ENCODE data around the gene MVK. TPM values are rescaled to one million over a fixed set of nuclear protein-coding genes. Genes with fewer than 3 reads are reported as not detected.

The MVK gene
- polyA plus RNA-seq, 1 donor from 2014 or later = 2.6 TPM

- Mint-ChIP-seq H3K27me3 (no peaks in the 10 kb centered on the region), H3K4me3 (peak overlapping the region in 1 of 4 donors; percentile 12), H3K36me3 (peaks cover 2% of the 10 kb centered on the region), H3K4me1 (no peaks in the 10 kb centered on the region), H3K9me3 (no peaks in the 10 kb centered on the region), H3K27ac (no peak overlapping the region)
These were observed 34.1 kb upstream of the MVK start for GRCh38 chr12:109539508-109539907.

DNA sequence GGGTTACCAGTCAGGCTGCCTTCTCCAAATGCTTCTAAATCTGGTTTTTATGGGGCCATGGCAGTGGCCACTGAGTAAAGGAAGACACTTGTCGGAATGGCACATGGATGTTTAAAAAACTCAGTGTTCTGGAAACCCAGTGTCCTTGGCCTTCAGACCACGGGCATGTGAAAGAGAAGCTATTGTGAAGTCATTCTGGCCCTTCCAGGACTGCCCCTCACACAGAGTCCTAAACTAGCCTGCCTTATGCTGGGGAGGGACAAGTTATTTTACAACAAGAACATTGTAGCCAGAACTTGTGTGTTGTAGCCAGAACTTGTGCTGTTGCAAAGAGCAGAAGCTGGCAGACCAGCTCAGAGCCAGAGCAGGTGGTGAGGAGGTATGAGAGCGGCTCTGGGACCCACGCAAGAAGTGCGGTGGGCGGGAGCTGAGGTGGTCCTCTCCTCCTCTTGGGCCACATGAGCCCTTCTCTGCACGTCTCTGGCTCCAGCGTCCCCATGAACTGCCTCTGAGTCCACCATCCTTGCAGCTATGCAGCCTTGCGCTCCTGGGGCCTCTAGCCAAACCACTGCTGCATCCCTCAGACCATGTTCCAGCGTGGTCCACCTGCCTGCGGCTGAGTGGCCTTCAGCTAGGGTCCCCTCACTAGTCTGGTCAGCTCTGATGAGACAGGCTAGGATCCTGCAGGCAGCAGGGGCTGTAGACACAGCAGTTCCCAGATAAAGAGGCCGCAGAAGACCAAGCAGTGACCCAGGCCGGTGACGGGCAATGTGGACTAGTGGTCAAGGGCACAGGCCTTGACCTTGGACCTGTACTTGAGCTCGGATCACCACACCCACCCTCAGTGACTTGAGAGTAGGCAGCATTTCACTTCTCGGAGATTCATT is 32.8 kb upstream of the MVK start:
- no peaks in the 10 kb centered on the region for H3K9me3 Mint-ChIP-seq
- H3K27me3 Mint-ChIP-seq = no peaks in the 10 kb centered on the region
- peaks cover 2% of the 10 kb centered on the region for H3K36me3 Mint-ChIP-seq
- H3K4me1 Mint-ChIP-seq = no peaks in the 10 kb centered on the region
- no peak overlapping the region for H3K4me3 Mint-ChIP-seq
- H3K27ac Mint-ChIP-seq = no peak overlapping the region

DNA sequence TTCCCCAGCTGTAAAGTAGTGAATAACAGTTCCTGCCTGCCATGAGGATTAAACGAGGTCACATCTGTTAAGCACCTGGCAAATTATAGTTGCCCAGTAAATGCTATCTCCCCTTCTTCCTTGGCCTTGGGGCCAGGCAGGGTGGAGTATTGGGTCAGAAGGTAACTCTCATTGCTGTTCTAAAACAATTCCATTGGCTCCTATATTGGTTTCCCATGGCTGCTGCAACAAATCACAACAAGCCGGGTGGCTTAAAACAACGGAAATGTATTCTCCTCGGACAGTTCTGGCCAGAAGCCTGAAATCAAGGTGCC is 32.2 kb upstream of the MVK start:
- no peak overlapping the region for H3K4me3 Mint-ChIP-seq
- no peaks in the 10 kb centered on the region for H3K9me3 Mint-ChIP-seq
- H3K27me3 Mint-ChIP-seq = no peaks in the 10 kb centered on the region
- peaks cover 2% of the 10 kb centered on the region for H3K36me3 Mint-ChIP-seq
- no peaks in the 10 kb centered on the region for H3K4me1 Mint-ChIP-seq
- no peak overlapping the region for H3K27ac Mint-ChIP-seq

DNA sequence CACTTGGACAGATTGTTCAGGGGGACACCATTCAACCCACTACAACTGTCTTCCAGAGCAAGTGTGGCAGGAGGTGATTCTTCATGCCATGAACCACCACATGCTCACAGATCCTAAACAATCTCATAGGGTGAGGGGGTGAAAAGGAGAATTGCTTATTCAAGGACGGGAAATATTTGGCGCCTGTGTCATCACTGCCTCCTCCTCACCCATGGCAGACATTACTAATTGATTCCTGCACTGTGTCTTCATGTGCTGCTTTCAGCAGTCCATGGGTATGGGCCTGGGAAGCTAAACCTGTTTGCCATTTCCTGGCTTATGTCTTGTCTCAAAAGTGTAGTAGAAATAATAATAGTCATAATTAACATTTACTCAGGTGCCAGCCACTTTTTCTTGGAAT is 31.6 kb upstream of the MVK start:
- Mint-ChIP-seq H3K4me3 (no peak overlapping the region), H3K27ac (no peak overlapping the region), H3K36me3 (no peaks in the 10 kb centered on the region), H3K9me3 (no peaks in the 10 kb centered on the region), H3K4me1 (no peaks in the 10 kb centered on the region), H3K27me3 (no peaks in the 10 kb centered on the region)

GRCh38 chr12:109542876-109543275 is 30.7 kb upstream of the MVK start:
- Mint-ChIP-seq H3K27ac (no peak overlapping the region), H3K9me3 (no peaks in the 10 kb centered on the region), H3K36me3 (no peaks in the 10 kb centered on the region), H3K27me3 (no peaks in the 10 kb centered on the region), H3K4me1 (no peaks in the 10 kb centered on the region), H3K4me3 (no peak overlapping the region)

- Mint-ChIP-seq H3K4me1 (no peaks in the 10 kb centered on the region), H3K4me3 (no peak overlapping the region), H3K27ac (peak overlapping the region in 1 of 3 donors; percentile 62)
These were observed 28.6 kb upstream of the MVK start for GRCh38 chr12:109544955-109545531.

DNA sequence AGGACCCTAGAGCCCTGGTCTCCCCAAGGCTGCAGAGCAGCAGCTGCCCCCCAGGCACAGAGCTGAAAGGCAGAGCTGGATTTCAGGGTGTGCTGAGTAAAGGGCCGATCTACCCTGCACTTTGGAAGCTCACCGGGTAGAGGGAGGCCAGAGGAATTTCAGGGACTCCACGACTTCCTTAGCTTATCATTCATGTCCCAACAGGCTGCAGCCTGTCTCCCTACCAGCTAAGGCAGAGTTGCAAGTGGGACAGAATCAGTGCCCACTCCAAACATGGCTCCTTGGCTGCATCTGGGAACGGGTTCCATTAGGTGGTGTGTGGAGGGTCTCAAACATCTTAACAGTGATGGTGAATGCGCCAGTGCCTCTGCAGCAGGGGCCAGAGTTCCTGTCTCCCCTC is 27.8 kb upstream of the MVK start:
- Mint-ChIP-seq H3K36me3 (no peaks in the 10 kb centered on the region), H3K4me1 (no peaks in the 10 kb centered on the region), H3K9me3 (no peaks in the 10 kb centered on the region), H3K4me3 (no peak overlapping the region), H3K27me3 (no peaks in the 10 kb centered on the region), H3K27ac (no peak overlapping the region)

More at GRCh38 chr12:109544955-109545531, 28.6 kb upstream of the MVK start:
- Mint-ChIP-seq H3K36me3 (no peaks in the 10 kb centered on the region), H3K27me3 (no peaks in the 10 kb centered on the region), H3K9me3 (no peaks in the 10 kb centered on the region)

- Mint-ChIP-seq H3K9me3 (no peaks in the 10 kb centered on the region), H3K27me3 (no peaks in the 10 kb centered on the region), H3K4me3 (no peak overlapping the region), H3K36me3 (no peaks in the 10 kb centered on the region), H3K4me1 (no peaks in the 10 kb centered on the region), H3K27ac (no peak overlapping the region)
These were observed 26.3 kb upstream of the MVK start for GRCh38 chr12:109547286-109547685.

DNA sequence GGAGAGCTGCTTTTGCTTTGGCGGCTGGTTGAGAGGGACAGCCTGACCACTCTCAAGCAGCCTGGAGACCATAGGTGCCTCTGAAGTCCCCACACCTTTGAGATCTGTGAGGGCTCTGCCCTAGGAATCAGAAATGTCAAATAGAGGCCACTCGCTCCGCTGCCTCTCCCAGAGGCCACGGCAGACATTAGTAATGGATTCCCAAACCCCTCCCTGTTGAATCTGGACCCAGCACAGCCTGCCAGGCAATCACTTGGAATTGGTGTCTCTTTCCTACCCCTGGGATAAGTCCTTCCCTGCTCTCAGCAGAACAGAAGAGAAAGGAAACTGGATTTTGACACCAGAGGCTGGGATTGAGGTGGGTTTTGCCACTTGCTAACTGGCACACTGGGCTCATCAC is 25.3 kb upstream of the MVK start:
- Mint-ChIP-seq H3K9me3 (no peaks in the 10 kb centered on the region), H3K36me3 (no peaks in the 10 kb centered on the region), H3K4me1 (peaks cover 0 to 3% (median 2%) of the 10 kb centered on the region in 3 donors), H3K27me3 (no peaks in the 10 kb centered on the region), H3K4me3 (no peak overlapping the region), H3K27ac (no peak overlapping the region)

DNA sequence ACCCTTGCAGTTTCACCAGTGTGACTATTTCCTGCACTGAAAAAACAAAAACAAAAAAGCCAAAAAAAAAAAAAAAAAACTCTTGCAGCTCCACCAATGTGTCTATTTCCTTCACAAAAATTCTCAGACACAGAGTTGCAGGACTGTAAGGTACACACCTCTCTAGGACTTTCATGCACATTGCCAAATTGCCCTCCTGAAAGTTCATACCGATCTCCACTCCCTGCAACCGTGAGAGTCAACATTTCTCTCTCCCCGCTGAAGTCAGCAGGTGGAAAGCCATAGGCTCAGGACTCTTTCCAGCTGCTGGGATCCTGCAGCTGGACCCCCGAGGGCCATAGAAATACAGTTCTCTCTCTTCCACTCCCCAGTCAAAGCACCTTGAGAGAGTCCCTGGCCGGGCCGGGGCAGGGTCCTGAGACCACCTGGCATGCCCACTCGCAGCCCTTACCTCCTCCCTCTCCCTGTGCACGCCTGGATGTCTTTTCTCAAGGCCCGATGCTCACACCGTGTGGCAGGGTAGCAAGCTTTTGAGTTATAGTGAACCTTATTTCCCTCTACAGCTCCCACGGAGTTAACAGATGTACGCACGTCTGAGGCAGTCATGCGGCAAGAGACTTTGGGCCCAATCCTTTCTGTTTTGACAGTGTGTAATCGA is 23.9 kb upstream of the MVK start:
- H3K4me3 Mint-ChIP-seq = no peak overlapping the region
- no peak overlapping the region for H3K27ac Mint-ChIP-seq
- H3K36me3 Mint-ChIP-seq = no peaks in the 10 kb centered on the region
- no peaks in the 10 kb centered on the region for H3K27me3 Mint-ChIP-seq
- H3K4me1 Mint-ChIP-seq = peaks cover 0 to 3% (median 2%) of the 10 kb centered on the region in 3 donors
- H3K9me3 Mint-ChIP-seq = no peaks in the 10 kb centered on the region

DNA sequence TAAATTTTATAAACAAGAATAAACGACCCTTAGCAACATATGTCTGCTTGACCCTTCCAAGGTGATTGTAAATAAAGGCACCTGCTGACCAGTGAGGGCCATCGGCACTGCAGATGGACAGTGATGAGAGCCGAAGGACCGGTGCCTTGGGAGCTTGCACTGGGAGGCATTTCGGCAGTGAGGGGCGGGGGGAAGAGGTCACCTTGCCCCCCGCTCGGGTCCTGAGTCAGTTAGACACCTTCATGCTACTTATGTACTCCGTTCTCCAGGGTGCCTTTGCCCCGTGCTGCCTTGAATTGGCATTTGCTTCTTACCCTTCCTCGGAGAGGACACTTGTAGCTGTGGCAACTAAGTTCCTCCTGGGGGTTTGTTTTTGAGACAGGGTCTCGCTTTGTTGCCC is 23.3 kb upstream of the MVK start:
- H3K27ac Mint-ChIP-seq = no peak overlapping the region
- H3K9me3 Mint-ChIP-seq = no peaks in the 10 kb centered on the region
- H3K36me3 Mint-ChIP-seq = no peaks in the 10 kb centered on the region
- no peaks in the 10 kb centered on the region for H3K27me3 Mint-ChIP-seq
- peaks cover 0 to 3% (median 2%) of the 10 kb centered on the region in 3 donors for H3K4me1 Mint-ChIP-seq
- H3K4me3 Mint-ChIP-seq = no peak overlapping the region

DNA sequence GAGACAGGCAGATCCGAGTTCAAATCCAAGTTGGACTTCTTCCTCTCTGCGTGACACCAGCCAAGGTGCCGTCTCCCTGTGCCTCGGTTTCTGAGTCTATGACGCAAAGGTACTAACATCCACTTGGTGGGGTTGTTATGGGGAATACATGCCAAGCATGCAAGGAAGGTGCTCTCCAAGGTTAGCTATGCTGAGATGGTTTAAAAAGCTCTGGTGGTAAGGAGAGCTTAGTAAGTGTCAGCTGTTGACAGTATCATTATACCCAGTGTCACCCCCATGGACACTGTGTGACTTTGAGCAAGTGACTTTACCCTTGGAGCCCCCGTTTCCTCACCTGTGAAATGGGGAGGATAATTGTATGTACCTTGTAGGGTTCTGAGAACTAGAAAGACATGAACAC is 22.5 kb upstream of the MVK start:
- Mint-ChIP-seq H3K4me1 (peaks cover 0 to 3% (median 2%) of the 10 kb centered on the region in 3 donors), H3K4me3 (no peak overlapping the region), H3K27me3 (no peaks in the 10 kb centered on the region), H3K27ac (no peak overlapping the region), H3K36me3 (no peaks in the 10 kb centered on the region), H3K9me3 (no peaks in the 10 kb centered on the region)

DNA sequence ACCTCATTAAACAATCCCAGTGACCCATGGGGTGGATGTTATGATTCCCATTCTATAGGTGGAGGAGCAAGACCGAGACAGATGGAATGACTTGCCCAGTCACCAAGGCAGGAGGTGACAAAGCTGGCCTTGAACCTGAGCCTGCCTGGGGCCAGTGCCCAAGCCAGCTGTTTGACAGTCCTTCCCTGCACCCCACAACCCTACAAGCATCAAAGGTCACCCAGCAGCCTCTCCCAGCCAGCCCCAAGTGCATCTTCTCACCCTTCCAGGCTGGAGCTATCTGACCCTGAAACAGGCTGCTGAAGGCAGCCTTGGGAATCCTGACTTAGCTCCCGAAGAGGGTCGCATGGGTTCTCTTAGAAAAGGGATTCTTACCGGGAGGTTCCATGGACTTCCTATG is 20.6 kb upstream of the MVK start:
- H3K4me3 Mint-ChIP-seq = no peak overlapping the region
- H3K4me1 Mint-ChIP-seq = peaks cover 0 to 3% (median 2%) of the 10 kb centered on the region in 3 donors
- H3K27me3 Mint-ChIP-seq = no peaks in the 10 kb centered on the region
- H3K27ac Mint-ChIP-seq = no peak overlapping the region
- H3K9me3 Mint-ChIP-seq = no peaks in the 10 kb centered on the region
- no peaks in the 10 kb centered on the region for H3K36me3 Mint-ChIP-seq

DNA sequence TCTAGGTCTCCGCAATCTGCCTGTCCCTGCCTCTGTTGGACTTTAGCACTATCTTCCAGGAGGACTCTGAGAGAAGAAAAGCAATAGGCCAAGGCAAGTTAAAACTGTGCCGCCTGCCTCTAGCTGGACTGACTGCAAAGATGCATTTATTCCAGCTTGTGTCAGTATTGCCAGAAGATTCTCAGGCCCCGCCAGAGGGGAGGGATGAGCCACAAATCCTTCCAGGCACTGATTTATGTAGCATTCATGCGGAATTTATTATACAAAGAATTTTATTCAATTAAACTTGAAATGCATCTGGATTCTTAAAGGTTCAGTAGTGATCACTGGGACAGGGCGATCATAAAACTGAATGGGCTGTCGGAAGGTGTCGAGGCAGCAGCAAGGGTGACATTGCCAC is 20.1 kb upstream of the MVK start:
- Mint-ChIP-seq H3K4me3 (no peak overlapping the region), H3K27ac (no peak overlapping the region), H3K27me3 (no peaks in the 10 kb centered on the region), H3K36me3 (no peaks in the 10 kb centered on the region), H3K4me1 (peaks cover 0 to 3% (median 2%) of the 10 kb centered on the region in 3 donors), H3K9me3 (no peaks in the 10 kb centered on the region)

- Mint-ChIP-seq H3K9me3 (no peaks in the 10 kb centered on the region), H3K27ac (no peak overlapping the region), H3K4me1 (peaks cover 0 to 3% (median 2%) of the 10 kb centered on the region in 3 donors), H3K36me3 (no peaks in the 10 kb centered on the region), H3K4me3 (no peak overlapping the region), H3K27me3 (no peaks in the 10 kb centered on the region)
These were observed 19.6 kb upstream of the MVK start for GRCh38 chr12:109553906-109554500.

Measured in IgD-negative memory B cell (primary cell).